Measurements from ENCODE around the gene RAD51D.

DNA sequence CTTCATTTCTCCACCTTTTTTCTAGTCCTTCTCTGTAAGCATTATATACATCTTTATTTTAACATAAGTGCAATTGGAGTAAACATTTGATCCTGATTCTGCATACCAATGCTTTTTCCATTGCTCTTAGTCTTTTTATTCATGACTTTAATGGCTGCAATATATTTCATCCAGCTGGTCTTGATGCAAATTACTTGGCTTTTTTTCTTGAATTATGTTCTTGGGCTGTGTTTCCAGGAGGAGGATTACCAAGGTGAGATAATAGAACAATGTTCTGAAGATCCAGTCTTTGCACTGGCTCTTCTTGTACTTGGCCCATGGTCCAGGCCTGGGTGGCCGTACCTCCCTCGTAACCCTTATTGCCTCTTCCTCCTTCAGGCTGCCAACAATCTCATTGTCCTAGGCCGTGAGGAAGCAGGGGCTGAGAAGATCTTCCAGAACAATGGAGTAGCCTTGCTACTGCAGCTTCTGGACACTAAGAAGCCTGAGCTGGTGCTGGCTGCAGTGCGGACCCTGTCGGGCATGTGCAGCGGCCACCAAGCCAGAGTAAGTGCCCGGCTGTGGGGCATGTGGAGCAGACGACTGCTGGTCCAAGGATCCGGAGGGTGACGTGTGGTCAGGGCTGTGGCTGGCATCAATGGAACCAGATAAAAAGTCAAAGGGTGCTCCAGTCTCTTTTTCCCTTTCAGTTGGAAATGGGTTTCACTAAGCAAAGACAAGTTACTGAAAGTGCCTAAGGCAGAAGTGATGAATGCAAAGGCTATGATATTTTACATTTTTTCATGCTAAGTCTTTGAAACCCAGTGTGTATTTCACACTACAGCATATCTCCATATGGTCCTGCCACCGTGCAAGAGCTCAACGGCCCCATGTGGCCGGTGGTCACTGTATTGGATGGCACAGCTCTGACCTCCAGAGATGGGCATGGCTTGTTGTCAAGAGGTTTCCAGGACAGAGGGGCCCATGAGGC, 34.8 kb upstream of the RAD51D start:
- TF ChIP-seq, protein P1, sequence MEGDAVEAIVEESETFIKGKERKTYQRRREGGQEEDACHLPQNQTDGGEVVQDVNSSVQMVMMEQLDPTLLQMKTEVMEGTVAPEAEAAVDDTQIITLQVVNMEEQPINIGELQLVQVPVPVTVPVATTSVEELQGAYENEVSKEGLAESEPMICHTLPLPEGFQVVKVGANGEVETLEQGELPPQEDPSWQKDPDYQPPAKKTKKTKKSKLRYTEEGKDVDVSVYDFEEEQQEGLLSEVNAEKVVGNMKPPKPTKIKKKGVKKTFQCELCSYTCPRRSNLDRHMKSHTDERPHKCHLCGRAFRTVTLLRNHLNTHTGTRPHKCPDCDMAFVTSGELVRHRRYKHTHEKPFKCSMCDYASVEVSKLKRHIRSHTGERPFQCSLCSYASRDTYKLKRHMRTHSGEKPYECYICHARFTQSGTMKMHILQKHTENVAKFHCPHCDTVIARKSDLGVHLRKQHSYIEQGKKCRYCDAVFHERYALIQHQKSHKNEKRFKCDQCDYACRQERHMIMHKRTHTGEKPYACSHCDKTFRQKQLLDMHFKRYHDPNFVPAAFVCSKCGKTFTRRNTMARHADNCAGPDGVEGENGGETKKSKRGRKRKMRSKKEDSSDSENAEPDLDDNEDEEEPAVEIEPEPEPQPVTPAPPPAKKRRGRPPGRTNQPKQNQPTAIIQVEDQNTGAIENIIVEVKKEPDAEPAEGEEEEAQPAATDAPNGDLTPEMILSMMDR (IDR thresholded peaks at IDR 0.05; ENCODE audit: extremely low read depth in 1 of 2, insufficient read depth in 1 of 2, low read depth in 1 of 2, low read length in 2 of 2) = no peak
- no peak for TF ChIP-seq FOS (IDR thresholded peaks at IDR 0.05; ENCODE audit: borderline replicate concordance, insufficient read depth, low read length)
- no peak for TF ChIP-seq POLR2A (IDR thresholded peaks at IDR 0.05; ENCODE audit: low read depth, low read length)
- TF ChIP-seq POLR2AphosphoS5 (IDR thresholded peaks at IDR 0.05; ENCODE audit: insufficient read depth, low read depth, low read length) = no peak
- TF ChIP-seq EZH2 (IDR thresholded peaks at IDR 0.05; ENCODE audit: borderline replicate concordance, low read depth, low read length, severe bottlenecking) = no peak
- TF ChIP-seq JUN (IDR thresholded peaks at IDR 0.05; ENCODE audit: borderline replicate concordance, insufficient read depth, insufficient read length, low read depth) = no peak
- no peak for TF ChIP-seq MYC (IDR thresholded peaks at IDR 0.05; ENCODE audit: low read depth, low read length)

All from endothelial cell of umbilical vein (primary cell).